GM19351 (cell line): ENCODE measurements around the gene GRM7.

Experiments used
- ATAC-seq: cut with Tn5 transposase; IDR thresholded peaks from one replicate; pipeline ENCODE4 v1.9.1; 2021; ENCODE audit warnings: mild to moderate bottlenecking, moderate library complexity; ENCODE audit not compliant: unreplicated experiment

The GRM7 gene

DNA sequence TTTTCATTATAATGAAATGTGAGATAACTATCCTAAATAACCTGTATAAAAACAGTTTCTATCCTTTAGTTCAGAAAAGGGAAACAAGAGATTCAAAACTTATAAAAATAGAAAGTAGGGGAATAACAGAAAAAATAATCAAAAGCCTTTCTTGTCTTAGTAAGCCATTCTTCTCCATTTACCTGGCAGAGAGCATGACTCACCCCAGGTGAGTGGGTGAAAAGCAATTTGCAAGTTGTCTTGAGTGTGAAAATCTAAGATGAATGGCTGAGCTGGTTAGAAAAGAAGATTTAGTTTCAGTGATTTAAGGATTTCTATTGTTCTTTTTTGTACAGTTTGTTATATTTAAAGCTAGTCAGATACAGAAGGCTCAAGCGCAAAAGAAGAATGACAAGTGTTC is 702.0 kb downstream of the GRM7 start:
- no peak for ATAC-seq

DNA sequence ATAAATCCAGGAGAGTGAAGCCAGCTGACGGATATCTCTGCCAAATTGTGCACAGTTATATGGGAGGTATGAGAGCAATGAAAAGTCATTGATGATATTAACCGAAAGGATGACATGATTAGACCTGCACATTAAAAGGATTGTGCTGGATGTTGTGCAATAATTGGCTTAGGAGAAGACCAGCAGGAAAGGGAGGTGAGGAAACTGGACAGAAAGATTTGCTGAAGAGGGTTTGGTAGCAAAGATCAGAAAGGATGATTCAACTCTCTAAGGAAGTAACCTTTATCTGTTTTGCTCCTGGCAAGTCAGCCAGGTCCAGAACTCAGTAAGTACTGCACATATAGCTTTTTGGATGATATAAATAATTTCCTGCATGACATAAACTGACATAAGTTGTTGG is 704.7 kb downstream of the GRM7 start:
- ATAC-seq: no peak

DNA sequence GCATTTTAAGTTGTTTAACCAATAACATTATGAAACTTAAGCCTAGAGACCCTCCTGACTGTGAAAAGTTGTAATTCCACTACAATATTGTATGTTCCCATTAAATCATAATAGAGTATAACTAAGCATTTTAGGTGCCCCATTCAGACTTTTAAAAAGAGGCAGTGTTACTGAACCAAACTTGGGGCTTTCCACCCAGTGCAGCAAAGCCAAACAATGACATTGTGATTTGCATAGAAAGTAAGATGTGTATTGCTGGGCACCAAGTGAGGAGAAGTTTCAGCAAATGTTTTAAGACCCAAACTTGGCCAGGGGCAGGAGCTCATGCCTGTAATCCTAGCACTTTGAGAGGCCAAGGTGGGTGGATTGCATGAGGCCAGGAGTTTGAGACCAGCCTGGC is 706.2 kb downstream of the GRM7 start:
- no peak for ATAC-seq

DNA sequence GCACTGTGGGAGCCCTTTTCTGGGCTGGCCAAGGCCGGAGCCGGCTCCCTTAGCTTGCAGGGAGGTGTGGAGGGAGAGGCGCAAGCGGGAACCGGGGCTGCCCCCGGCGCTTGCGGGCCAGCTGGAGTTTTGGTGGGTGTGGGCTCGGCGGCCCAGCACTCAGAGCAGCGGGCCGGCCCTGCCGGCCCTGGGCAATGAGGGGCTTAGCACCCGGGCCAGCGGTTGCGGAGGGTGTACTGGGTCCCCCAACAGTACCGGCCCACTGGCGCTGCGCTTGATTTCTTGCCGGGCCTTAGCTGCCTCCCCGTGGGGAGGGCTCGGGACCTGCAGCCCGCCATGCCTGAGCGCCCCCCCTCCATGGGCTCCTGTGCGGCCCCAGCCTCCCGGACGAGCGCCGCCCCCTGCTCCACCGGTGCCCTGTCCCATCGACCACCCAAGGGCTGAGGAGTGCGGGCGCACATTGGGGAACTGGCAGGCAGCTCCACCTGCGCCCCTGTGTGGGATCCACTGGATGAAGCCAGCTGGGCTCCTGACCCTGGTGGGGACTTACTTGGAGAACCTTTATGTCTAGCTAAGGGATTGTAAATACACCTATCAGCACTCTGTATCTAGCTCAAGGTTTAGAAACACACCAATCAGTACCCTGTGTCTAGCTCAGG is 707.7 kb downstream of the GRM7 start:
- no peak for ATAC-seq

DNA sequence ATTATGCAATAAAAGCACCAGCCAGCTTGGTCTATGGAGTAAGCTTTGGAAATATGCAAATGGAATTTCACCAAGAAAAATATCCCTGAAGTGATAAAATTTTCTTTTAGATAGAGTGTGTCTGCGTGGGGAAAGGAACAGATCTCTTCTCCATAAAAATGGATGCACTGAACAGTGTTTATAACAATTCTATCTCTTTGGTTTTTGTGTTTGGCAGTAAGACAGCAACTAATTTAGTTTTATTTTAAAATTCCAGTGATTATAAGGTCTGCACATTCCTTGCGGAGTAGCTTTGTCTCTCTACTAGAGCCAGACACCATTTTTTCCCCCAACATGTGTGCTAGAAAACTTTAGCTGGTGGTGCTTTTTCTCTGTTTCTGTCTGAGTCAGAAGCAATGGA is 712.4 kb downstream of the GRM7 start:
- no peak for ATAC-seq

DNA sequence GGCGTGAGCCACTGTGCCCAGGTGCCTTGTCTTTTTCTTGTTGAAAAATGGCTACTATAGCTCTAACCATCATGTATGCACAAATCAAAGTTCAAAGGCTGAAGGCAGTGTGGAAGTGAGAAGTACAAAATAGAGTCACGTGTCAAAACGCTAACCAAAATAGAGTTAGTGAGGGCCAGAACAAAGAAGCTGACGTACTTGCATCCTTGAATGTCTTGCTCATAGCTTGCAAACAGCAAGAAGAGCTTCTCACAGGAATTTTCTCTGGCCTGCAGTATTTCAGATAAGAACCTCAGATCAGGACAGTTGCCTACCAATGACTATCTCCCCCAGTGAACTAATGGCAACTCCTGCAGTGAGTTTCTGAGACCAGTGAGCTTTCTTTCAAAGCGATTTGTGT is 713.5 kb downstream of the GRM7 start:
- ATAC-seq: no peak

DNA sequence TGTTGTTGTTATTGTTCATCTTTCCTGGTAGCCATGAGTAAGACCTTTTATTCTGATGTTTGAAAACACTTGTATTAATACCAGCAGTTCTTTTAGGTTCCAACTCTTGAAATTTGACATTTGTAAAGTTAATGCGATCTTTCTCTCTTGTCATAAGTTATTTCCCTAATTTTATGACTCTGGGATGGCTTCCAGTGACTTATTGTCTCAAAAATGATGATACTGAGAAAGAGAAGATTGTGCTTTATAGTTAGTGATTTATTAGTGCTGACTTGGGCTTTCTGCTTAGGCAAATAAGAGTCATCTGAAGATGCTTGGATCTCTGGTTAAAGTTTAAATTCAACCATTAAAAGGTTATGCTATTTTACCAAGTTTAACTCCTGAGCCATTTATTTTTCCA is 715.2 kb downstream of the GRM7 start:
- ATAC-seq: no peak

DNA sequence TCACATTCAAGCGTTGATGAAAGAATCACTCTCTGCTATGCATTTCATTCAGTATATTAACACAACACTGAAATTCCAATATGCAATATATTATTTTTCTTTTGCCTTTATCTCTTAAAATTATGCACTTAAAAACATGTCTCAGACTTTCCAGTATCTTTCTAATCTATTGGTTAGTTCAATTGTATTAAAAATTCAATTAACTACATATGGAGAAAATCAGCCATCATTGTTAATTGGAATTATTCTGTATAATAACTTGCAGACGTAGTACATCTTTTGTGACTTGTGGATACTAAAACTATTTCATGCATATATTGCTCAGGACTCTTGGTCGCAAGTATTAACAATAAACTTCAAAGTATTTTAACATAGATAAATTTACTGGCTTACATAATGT is 715.6 kb downstream of the GRM7 start:
- no peak for ATAC-seq

DNA sequence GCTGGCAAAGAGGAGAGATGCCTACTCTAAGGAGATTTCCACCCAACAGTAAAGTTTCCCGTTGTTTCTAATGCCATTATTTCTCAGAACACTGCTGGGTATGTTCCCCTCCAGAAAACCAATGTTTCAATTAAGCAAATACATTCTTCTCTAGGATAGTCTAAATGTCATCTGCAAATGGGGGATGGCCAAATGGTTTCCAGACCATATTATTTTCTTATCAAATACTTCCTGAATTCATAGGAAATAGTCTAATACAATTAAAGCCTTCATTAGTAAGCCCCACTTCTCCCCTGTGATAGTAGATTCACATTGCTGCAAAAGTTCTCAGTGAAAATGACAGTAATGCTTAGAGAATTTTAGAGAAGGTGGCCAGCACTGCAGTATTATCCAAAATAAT is 716.6 kb downstream of the GRM7 start:
- ATAC-seq: no peak

DNA sequence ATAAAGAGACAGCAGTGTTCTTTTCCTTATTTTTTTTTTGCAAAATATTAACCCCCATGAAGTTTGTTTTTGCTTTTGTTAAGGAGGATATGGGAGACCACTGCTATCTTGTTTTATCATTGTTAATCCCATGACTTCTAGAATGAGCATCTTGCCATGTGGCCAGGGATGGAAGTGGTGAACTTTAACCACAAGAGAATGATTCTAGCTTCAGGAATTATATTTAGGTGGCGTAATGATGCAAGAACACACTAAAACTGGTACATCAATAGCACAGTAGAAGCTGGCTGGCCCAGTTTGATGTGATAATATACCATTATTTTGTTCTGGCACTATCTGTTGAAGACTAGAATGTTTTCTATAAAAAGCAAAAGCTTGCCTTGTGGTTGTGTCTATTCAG is 720.9 kb downstream of the GRM7 start:
- ATAC-seq: no peak

DNA sequence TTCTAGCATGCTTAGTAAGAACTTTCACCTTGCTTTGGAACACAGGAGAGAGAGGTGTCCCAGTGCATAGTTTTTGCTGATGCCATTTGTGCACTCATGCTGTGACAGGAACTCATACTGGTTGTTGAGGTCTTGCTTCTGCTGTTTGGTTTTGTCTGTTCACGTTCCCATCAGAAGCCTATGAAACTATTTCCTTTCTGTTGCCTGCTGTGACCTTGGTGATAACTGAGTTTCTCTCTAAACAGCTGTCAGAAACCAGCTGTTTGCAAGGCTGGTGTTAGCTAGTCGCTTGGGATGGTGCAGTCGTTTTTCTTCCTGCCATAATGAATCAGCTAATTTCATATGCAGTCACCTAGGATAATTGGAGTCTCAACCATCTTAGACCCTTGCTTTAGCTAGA is 724.1 kb downstream of the GRM7 start:
- no peak for ATAC-seq

DNA sequence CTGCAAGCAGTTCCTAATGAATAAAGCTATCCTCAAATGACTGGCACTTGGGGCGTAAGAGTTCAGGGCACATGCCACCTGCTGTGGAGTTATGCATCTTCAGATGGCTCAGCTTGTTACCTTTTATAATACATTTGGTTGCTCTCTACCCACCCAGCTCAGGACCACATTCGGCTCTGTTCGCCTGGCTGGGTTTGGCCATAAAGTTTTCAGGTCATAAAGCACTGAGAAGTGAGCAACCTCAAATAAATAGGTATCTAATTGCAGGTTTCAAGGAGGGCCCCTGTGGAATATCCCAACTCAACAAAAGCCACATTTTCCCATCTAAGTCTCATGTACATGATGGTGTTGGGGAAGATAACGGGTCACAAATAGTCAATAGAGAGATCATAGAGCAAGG is 727.3 kb downstream of the GRM7 start:
- no peak for ATAC-seq

DNA sequence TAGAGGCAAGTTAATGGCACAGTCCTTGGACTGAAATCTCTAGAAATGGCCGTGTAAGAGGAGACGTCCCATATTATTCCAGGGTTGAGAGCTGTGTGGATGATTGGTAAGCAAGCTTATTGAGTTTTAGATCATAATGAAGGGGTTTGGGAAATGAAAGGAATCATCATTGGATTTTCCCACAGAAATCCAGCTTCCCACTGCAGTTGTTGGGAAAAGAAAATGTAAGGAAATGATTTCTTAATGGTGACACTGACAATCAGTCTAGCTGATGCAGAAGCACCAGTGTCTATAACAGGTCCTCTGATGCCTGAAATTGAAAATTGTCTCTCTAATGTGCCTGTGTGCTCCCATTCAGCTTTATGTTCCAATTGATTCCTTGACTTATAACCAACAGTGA is 728.6 kb downstream of the GRM7 start:
- no peak for ATAC-seq

DNA sequence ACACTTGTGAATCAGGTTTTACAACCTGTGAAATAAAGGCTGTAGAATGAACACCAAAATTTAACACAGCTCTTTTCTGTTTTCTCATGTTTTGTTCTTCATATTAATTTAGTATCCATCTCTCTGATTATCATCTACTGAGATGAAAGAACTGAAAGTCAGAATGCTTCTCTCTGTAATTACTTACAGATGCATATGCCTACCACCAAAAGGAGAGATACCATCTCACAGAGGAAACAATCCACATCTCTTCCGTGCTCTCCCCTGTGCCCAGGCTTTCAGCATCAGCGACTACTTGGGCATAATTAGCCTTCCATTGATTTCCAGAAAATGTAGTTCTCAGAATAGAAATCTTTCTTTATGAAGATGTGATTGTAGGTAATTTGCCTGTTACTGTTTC is 741.4 kb downstream of the GRM7 start:
- ATAC-seq: no peak

DNA sequence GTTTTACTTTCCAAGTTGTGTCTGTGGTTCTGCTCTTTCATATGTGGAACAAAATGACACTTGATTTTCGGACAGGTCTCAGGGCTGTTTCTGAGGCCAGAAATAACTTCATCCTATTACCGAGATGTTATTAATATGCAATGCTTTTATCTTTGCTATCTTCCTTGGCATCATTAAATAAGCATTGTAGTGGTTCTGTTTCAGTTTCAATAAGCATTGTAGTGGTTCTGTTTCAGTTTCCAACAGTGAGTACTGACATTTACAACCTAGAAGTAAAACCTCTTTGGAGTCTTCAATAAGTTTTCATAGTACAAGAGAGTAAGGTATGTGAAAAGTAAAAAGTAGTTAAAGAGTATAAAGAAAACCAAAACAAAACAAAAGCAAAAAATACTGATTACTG is 746.2 kb downstream of the GRM7 start:
- no peak for ATAC-seq

DNA sequence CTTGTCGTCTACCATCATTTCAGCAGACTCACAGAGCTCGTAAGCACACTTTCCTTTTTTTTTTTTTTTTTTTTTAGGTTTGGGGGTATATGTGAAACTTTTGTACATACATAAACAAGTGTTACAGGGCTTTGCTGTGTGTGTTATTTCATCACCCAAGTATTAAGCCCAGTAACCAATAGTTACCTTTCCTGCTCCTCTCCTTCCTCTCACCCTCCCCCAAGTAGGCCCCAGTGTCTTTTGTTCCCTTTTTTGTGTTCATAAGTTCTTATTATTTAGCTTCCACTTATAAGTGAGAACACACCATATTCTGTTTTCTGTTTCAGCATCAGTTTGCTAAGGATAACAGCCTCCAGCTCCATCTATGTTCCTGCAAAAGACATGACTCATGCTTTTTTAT is 746.8 kb downstream of the GRM7 start:
- ATAC-seq: no peak

DNA sequence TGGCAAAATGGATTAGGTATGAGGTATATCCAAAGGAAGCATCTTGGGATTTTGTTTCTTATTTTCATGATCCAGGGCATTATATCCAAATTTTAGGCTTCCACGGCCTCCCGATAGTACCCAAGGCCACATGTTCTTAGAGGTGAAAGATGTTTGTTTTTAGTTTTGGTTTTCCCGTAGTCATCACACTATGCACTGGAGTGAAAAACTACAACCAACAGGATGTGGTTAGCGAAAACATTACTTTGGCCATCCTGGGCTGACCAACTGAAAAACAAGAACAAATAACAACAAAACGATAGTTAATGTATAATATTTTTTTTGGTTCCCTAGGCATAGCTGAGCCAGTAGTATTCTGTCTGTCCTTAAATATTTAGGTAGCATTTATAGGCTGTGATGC is 749.7 kb downstream of the GRM7 start:
- ATAC-seq: no peak

DNA sequence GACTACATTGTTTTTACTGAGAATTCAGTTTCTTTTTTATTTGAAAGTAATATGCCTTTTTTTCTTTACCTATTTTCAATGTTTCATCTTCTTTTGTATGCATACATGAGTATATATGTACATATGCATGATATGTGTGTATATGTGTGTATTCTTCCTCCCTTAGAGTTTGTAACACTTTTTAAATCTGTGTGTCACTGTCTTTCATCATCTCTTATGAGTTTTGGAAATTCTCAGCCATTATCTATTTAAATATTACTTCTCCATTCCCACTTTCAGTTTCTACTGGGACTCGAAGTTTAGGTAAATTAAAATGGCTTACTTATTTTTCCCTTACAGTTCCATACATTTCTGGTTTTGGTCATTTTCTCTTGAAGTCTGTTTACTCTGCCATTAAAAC is 754.1 kb downstream of the GRM7 start:
- no peak for ATAC-seq

DNA sequence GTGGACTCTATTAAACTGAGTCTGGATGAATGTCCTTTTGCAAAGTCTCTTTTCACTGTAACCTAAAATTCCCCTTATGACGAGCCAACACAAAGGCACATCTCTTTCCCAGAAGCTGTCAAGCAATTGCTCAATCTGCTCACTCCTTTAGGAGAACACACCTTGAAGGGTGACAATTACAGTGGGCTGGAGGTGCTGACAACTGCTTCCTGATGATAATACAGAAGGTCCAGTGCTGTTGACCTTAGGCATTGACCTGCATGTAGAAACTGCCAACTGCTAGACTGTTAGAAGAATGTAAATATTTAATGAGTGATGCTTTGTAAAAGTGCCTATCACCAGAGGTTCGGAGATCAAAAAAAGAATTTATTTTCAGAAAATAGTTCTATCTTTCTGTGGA is 757.7 kb downstream of the GRM7 start:
- ATAC-seq: no peak

DNA sequence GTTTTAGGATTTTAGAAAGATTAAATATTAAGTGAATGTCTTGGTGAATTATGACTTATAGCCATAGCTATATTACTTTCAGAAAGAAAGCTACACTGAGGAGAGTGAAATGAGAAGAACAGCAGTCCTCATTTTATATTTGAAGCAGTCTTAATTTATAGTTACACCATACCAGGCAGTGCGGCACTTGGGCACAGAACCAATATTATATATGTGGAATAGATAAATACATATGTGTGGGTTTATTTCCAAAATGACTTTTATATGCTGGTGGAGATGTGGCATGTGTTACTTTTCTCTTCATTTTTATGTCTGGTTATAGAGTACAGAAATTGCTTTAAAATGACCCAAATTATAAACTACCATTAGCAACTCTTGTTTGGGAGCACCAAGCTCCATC is 759.5 kb downstream of the GRM7 start:
- no peak for ATAC-seq

DNA sequence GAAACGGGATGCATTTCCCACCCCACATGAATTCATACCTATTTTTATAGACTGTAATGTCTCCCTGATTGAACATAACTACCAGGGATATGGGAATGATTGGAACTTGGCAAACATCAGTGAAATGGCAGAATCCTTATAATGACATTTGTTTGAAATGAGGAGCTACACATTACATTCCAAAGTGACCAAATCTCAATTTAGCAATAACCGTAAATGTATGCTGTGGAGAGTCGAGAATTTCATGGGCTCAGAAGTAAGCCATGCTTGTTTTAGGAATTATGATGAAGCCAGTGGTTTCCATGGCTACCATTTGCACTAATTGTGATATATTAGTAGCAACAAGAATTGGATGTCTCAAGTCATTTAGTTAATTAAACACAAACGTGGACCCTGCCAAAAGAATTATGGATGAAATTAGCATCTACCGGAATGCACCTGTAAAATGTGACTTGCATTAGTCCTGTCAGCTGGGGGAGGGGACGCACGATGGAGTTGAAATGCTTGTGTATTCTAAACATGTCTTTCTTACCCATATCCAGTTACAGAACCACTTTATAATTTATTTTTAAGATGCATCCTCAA is 760.2 kb downstream of the GRM7 start:
- ATAC-seq: no peak

DNA sequence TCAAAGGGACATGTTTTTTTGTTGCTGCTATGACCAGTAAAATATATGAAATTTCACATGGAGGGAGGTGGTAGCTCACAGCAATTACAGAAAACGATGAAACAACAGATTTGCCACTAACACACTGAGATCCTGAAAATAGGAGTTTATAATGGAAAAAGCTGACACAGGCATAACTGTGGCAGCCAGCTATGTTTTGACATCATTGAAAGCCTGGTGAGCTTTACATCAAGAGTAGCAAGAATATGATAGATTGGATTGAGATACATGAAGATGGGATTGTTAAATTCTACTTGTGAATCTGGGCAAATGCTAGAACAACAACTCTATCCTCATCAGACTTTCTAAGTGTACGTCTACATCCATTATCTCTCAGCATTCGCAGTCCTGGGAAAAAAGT is 760.7 kb downstream of the GRM7 start:
- ATAC-seq: no peak

DNA sequence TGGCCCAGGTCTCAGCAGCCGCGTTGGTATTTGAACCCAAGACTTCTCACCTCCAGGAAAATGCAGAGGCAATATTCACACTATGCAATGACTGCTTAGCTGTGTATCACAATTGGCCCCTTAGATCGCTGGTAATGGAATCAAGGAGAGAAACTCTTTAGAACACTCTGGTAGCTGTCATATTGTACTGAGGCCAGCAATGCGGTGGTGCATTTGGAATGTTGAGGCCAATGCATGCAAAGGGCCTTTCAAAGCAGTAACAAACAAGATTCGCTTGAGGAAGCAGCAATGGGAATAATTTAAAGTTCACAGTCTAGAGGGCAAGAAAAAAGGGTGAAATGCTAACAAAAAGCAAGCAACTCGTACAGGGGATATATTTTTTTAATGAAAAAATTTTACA is 764.1 kb downstream of the GRM7 start:
- ATAC-seq: no peak
